ENCODE results near the gene PFKFB2.

DNA sequence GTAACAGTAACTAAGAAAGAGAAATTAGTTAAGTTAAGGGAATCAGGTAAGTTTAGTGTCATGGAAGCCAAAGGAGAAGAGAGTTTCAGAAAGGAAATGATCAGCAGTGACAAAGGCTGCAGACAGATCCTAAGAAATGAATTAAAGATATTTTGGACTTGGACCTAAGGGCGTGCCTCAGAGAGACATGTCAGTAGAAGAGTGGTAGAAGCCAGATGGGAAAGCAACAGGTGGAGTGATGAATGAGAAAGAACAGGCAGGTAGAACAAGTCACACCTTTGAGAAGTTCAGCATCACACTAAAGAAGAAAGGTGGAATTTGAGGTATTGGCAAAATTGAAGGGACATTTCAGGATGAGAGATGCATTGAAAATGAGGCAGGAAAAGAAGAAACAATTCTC is 49.6 kb downstream of the PFKFB2 start:
- TF ChIP-seq, protein P1, sequence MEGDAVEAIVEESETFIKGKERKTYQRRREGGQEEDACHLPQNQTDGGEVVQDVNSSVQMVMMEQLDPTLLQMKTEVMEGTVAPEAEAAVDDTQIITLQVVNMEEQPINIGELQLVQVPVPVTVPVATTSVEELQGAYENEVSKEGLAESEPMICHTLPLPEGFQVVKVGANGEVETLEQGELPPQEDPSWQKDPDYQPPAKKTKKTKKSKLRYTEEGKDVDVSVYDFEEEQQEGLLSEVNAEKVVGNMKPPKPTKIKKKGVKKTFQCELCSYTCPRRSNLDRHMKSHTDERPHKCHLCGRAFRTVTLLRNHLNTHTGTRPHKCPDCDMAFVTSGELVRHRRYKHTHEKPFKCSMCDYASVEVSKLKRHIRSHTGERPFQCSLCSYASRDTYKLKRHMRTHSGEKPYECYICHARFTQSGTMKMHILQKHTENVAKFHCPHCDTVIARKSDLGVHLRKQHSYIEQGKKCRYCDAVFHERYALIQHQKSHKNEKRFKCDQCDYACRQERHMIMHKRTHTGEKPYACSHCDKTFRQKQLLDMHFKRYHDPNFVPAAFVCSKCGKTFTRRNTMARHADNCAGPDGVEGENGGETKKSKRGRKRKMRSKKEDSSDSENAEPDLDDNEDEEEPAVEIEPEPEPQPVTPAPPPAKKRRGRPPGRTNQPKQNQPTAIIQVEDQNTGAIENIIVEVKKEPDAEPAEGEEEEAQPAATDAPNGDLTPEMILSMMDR (IDR thresholded peaks at IDR 0.05; ENCODE audit: low read depth, low read length, poor library complexity, severe bottlenecking): no peak
- no peak for TF ChIP-seq EZH2phosphoT487 (IDR thresholded peaks at IDR 0.05; ENCODE audit: borderline replicate concordance, low read length)

Measured in DOHH2 (cell line).